Osteoblast (primary cell): ENCODE results near the gene LZTS2. TPM values are rescaled to one million over a fixed set of nuclear protein-coding genes. Genes with fewer than 3 reads are reported as not detected.

Source experiments
- DNase-seq: peaks from one replicate; pipeline ENCODE4 v3.0.0; 2011; ENCODE audit warnings: low spot score, mixed read lengths; ENCODE audit not compliant: insufficient read length; ENCODE audit errors: missing footprints
- H2AFZ ChIP-seq: 2 replicates; pipeline ENCODE4 v1.6.0; 2011; ENCODE audit warnings: mild to moderate bottlenecking, low read length
- H3K27ac ChIP-seq: 2 replicates; pipeline ENCODE4 v1.5.1; 2011; ENCODE audit warnings: mild to moderate bottlenecking, low read depth, low read length, moderate library complexity
- H3K27me3 ChIP-seq: 2 replicates; pipeline ENCODE4 v1.6.0; 2012; ENCODE audit warnings: mild to moderate bottlenecking, control low read depth, inconsistent platforms, low read length, moderate library complexity; ENCODE audit not compliant: insufficient read depth
- H3K36me3 ChIP-seq: 2 replicates; pipeline ENCODE4 v1.5.1; 2011; ENCODE audit warnings: mild to moderate bottlenecking, low read length, control low read depth, moderate library complexity; ENCODE audit not compliant: insufficient read depth
- H3K4me1 ChIP-seq: 2 replicates; pipeline ENCODE4 v1.5.1; 2011; ENCODE audit warnings: mild to moderate bottlenecking, low read length, control low read depth, moderate library complexity; ENCODE audit not compliant: insufficient read depth
- H3K4me2 ChIP-seq: 2 replicates; pipeline ENCODE4 v1.6.0; 2011; ENCODE audit warnings: mild to moderate bottlenecking, low read length; ENCODE audit not compliant: insufficient read depth
- H3K4me3 ChIP-seq: fragments of 200-600 bp; sonication (generic); 3 replicates; pipeline ENCODE4 v1.5.1; 2012; ENCODE audit warnings: mild to moderate bottlenecking, low read length, inconsistent platforms; ENCODE audit not compliant: insufficient read depth
- H3K79me2 ChIP-seq: 2 replicates; pipeline ENCODE4 v1.6.0; 2012; ENCODE audit warnings: mild to moderate bottlenecking, low read length, control low read depth, inconsistent platforms; ENCODE audit not compliant: insufficient read depth
- H3K9me3 ChIP-seq: 2 replicates; pipeline ENCODE4 v1.5.1; 2011; ENCODE audit warnings: low read depth, low read length, control low read depth
- H4K20me1 ChIP-seq: 2 replicates; pipeline ENCODE4 v1.6.0; 2012; ENCODE audit warnings: mild to moderate bottlenecking, low read length, control low read depth; ENCODE audit not compliant: insufficient read depth
- total RNA-seq: library from RNA; depleted of rRNA; stranded (reverse); fragments of >200 nt; gene quantifications from 2 replicates; pipeline ENCODE4 v1.2.3, GENCODE V29; 2012
- TF ChIP-seq, protein P1 (sequence below): IDR thresholded peaks from 2 replicates; pipeline ENCODE4 v1.5.1; 2011; ENCODE audit warnings: mild to moderate bottlenecking, low read depth, low read length, moderate library complexity; ENCODE audit errors: extremely low read depth

The LZTS2 gene
- total RNA-seq, 1 donor, result 127 TPM

DNA sequence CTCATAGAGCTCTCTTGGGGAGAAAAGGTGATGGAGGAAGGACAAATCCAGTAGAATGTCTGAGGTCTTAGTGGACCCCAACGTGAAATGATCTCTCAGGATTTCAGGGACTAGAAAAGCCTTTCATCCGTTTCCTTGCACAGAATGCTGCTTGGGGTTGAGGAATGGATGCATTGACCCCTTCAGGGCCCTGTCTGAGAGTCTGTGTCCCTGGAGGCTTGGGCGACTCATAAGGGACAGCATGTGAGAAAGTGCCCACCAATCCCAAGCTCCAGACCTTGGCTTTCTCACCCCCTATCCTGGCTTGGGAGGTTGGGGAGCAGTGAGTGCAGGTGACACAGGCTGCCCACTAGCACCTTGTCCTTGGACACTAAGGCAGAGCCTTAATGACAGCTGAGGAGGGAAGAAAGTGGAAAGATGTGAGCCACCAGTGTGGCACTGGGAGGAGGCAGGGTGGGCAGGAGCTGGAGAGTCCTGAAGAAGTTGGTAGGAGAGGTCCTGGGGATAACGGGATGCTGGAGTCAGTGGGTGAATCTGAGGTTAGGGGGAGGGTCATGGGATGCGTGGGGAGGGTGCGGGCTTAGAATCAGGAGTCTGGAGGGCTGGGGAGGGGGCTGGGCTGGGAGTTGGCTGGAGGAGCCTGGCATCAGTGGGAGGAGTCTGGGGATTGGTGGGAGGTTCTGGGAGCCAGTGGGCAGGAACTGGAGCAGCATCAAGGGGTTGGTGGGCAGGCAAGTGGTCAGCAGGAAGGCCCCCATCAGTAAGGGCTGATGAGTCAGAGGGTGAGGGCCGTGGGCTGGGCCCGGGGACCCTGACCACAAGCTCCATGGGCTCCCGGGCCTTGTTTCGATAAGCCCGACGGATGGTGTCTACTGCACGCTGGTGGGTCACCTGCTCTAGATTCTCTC, 8.6 kb downstream of the LZTS2 start:
- Histone ChIP-seq H3K4me2 (no peak overlapping the region), H4K20me1 (peaks cover 27% of the 10 kb centered on the region), H3K36me3 (peaks cover 37% of the 10 kb centered on the region), H3K4me3 (no peak overlapping the region), H3K27me3 (no peaks in the 10 kb centered on the region), H2AFZ (no peak overlapping the region), H3K4me1 (peaks cover 18% of the 10 kb centered on the region), H3K79me2 (peaks cover 28% of the 10 kb centered on the region), H3K9me3 (no peaks in the 10 kb centered on the region), H3K27ac (no peak overlapping the region)
- TF ChIP-seq, protein P1, sequence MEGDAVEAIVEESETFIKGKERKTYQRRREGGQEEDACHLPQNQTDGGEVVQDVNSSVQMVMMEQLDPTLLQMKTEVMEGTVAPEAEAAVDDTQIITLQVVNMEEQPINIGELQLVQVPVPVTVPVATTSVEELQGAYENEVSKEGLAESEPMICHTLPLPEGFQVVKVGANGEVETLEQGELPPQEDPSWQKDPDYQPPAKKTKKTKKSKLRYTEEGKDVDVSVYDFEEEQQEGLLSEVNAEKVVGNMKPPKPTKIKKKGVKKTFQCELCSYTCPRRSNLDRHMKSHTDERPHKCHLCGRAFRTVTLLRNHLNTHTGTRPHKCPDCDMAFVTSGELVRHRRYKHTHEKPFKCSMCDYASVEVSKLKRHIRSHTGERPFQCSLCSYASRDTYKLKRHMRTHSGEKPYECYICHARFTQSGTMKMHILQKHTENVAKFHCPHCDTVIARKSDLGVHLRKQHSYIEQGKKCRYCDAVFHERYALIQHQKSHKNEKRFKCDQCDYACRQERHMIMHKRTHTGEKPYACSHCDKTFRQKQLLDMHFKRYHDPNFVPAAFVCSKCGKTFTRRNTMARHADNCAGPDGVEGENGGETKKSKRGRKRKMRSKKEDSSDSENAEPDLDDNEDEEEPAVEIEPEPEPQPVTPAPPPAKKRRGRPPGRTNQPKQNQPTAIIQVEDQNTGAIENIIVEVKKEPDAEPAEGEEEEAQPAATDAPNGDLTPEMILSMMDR, result no peak
- DNase-seq, result peak; percentile 87

DNA sequence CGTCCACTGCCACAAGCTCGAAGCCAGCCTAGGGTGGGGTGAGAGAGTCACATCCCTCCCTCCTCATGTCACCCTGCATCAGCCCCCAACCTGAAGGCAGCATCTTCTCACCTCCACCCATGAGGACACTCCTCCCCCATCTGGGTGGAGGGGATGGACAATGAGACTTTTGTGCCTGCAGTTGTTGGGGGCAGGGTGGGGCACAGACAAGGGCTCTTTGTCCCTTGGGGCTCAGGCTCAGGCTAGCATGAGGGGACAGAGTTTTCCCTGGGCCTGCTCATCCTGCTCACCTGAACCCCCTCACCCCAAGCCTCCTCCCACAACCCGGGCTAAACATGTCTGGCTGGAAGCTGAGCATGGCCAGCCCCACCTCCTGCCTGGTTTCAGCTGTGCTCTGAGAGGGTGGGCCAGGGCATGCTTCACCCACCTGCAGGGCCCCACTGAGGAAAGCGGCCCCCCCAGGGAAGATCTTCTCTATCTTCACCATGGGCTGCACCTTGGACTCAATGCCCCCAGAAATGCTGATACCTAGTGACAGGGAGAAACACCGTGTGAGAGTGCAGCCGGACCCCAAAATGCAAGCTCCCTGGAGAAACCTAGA, 9.3 kb downstream of the LZTS2 start:
- Histone ChIP-seq H3K9me3 (no peaks in the 10 kb centered on the region), H2AFZ (no peak overlapping the region), H3K27ac (no peak overlapping the region), H3K4me1 (peaks cover 23% of the 10 kb centered on the region), H4K20me1 (peaks cover 20% of the 10 kb centered on the region), H3K4me2 (no peak overlapping the region), H3K4me3 (no peak overlapping the region), H3K79me2 (peaks cover 20% of the 10 kb centered on the region), H3K27me3 (no peaks in the 10 kb centered on the region), H3K36me3 (peaks cover 31% of the 10 kb centered on the region)
- TF ChIP-seq, protein P1, result no peak
- DNase-seq, result no peak

DNA sequence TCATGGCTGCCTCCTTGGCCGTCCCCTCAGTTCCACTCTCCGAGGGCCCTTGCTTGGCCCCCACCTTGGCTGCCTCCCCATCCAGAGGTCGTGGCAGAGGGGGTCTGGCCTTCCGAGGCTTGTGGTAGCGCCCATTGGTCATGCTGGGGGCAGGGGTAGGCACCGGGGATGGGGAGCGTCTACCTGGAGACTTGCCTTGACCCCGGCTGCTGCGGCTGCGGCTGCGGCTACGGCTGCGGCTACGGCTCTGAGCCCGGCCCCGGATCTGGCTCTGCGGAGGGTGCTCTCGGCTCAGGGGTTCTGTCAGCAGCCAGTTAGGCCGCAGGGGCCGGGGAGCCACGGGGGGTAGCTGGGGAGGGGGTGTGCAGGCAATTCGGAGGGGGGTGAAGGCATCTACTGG, 10.7 kb downstream of the LZTS2 start:
- H2AFZ ChIP-seq, result no peak overlapping the region
- peak; percentile 13 for DNase-seq
- peaks cover 7% of the 10 kb centered on the region for H3K79me2 ChIP-seq
- no peak overlapping the region for H3K4me3 ChIP-seq
- H3K4me2 ChIP-seq, result no peak overlapping the region
- peaks cover 33% of the 10 kb centered on the region for H3K4me1 ChIP-seq
- H3K9me3 ChIP-seq, result no peaks in the 10 kb centered on the region
- no peak overlapping the region for H3K27ac ChIP-seq
- TF ChIP-seq, protein P1, result no peak
- peaks cover 17% of the 10 kb centered on the region for H3K36me3 ChIP-seq
- H4K20me1 ChIP-seq, result peaks cover 10% of the 10 kb centered on the region
- H3K27me3 ChIP-seq, result no peaks in the 10 kb centered on the region
